Activated CD8-positive, alpha-beta memory T cell treated with anti-CD3 and anti-CD28 coated beads, Interleukin-2, amount 50 U/mL, for 4 hours (primary cell): ENCODE data around the gene NDUFV2.
"Not testable (repeated sequence)": the region's sequence is repeated elsewhere in the genome, so short reads cannot be mapped to it uniquely, and the experiment has no call there.

Source experiments
- DNase-seq: peaks from one replicate; pipeline ENCODE4 v3.0.0-alpha.2; 2020

The NDUFV2 gene

GRCh38 chr18:9092665-9093064, 9.8 kb upstream of the NDUFV2 start:
- DNase-seq = no peak

GRCh38 chr18:9093109-9093508, 9.4 kb upstream of the NDUFV2 start:
- not testable (repeated sequence) for DNase-seq

- peak; percentile 44 for DNase-seq
These were observed 7.9 kb upstream of the NDUFV2 start for GRCh38 chr18:9094307-9095226.

- DNase-seq = peak; percentile 40
These were observed 7.0 kb upstream of the NDUFV2 start for GRCh38 chr18:9095297-9096006.

- DNase-seq = no peak
These were observed 6.5 kb upstream of the NDUFV2 start for GRCh38 chr18:9096007-9096371.

GRCh38 chr18:9096685-9097084, 5.8 kb upstream of the NDUFV2 start:
- no peak for DNase-seq

- no peak for DNase-seq
These were observed 5.2 kb upstream of the NDUFV2 start for GRCh38 chr18:9097349-9097748.

GRCh38 chr18:9100796-9101195, 1.7 kb upstream of the NDUFV2 start:
- no peak for DNase-seq

GRCh38 chr18:9101730-9102507, 580 bp upstream of the NDUFV2 start:
- DNase-seq = no peak

GRCh38 chr18:9103376-9103873, 926 bp downstream of the NDUFV2 start:
- no peak for DNase-seq

- DNase-seq = no peak
These were observed 1.9 kb downstream of the NDUFV2 start for GRCh38 chr18:9104244-9104901.

GRCh38 chr18:9105420-9105819, 2.9 kb downstream of the NDUFV2 start:
- DNase-seq = no peak

GRCh38 chr18:9106094-9106493, 3.6 kb downstream of the NDUFV2 start:
- no peak for DNase-seq

- DNase-seq = no peak
These were observed 4.5 kb downstream of the NDUFV2 start for GRCh38 chr18:9106800-9107584.

GRCh38 chr18:9108911-9109310, 6.4 kb downstream of the NDUFV2 start:
- DNase-seq = no peak

- DNase-seq = no peak
These were observed 7.0 kb downstream of the NDUFV2 start for GRCh38 chr18:9109523-9109922.

- no peak for DNase-seq
These were observed 11.1 kb downstream of the NDUFV2 start for GRCh38 chr18:9113468-9114149.

GRCh38 chr18:9115984-9116383, 13.5 kb downstream of the NDUFV2 start:
- DNase-seq = no peak

GRCh38 chr18:9117980-9118841, 15.7 kb downstream of the NDUFV2 start:
- DNase-seq = no peak

GRCh38 chr18:9120796-9121195, 18.3 kb downstream of the NDUFV2 start:
- DNase-seq = no peak
